HEK293T (cell line): ENCODE results near the gene FITM2.

Experiments used
- ARNT ChIP-seq: fragments of 450-650 bp; IDR thresholded peaks from 2 replicates; pipeline ENCODE4 v1.6.1; 2017; ENCODE audit warnings: mild to moderate bottlenecking
- BHLHE40 ChIP-seq: fragments of 450-650 bp; IDR thresholded peaks from 2 replicates; pipeline ENCODE4 v1.6.1; 2016; ENCODE audit warnings: mild to moderate bottlenecking, moderate library complexity, borderline replicate concordance
- ELF4 ChIP-seq: fragments of 450-650 bp; IDR thresholded peaks from 2 replicates; pipeline ENCODE4 v1.6.1; 2017; ENCODE audit warnings: antibody characterized with exemption
- FOXA1 ChIP-seq: fragments of 450-650 bp; IDR thresholded peaks from 2 replicates; pipeline ENCODE4 v1.6.1; 2016; ENCODE audit warnings: mild to moderate bottlenecking
- FOXM1 ChIP-seq: fragments of 450-650 bp; IDR thresholded peaks from 2 replicates; pipeline ENCODE4 v1.6.1; 2017; ENCODE audit warnings: mild to moderate bottlenecking, borderline replicate concordance
- PKNOX1 ChIP-seq: fragments of 450-650 bp; IDR thresholded peaks from 2 replicates; pipeline ENCODE4 v1.6.1; 2016
- SP1 ChIP-seq: fragments of 450-650 bp; IDR thresholded peaks from 2 replicates; pipeline ENCODE4 v1.6.1; 2017

- no peak for TF ChIP-seq BHLHE40
- TF ChIP-seq FOXA1, result no peak
- no peak for TF ChIP-seq PKNOX1
- no peak for TF ChIP-seq ELF4
- no peak for TF ChIP-seq SP1
- TF ChIP-seq FOXM1, result no peak
- TF ChIP-seq ARNT, result no peak
These were observed 13.3 kb upstream of the FITM2 start for GRCh38 chr20:44324343-44324742.
